Spleen (tissue), 11 donors: Measurements from ENCODE around the gene SAT2. TPM values are rescaled to one million over a fixed set of nuclear protein-coding genes. Genes with fewer than 3 reads are reported as not detected.
"Not testable (repeated sequence)": the region's sequence is repeated elsewhere in the genome, so short reads cannot be mapped to it uniquely, and the experiment has no call there.

Experiments
- DNase-seq: peaks from one replicate; pipeline ENCODE4 v3.0.0-alpha.2; 2020
- H3K27ac ChIP-seq, 8 donors: fragments of 200-600 bp; sonication (generic) in 7 of 8; 1 replicate in 4 of 8; 2 replicates in 4 of 8; pipeline versions ENCODE4 v1.5.0 to v1.8.0; 2016 to 2021; ENCODE audit warnings: inconsistent platforms in 4 of 8, mild to moderate bottlenecking in 4 of 8, moderate library complexity in 1 of 8
- H3K27me3 ChIP-seq, 7 donors: fragments of 200-600 bp; sonication (generic) in 6 of 7; replicated peaks in 1 of 7; 1 replicate in 4 of 7; 2 replicates in 3 of 7; pipeline versions ENCODE4 v1.5.0 to v1.8.0; 2016 to 2021; ENCODE audit warnings: inconsistent platforms in 3 of 7, mild to moderate bottlenecking in 1 of 7
- H3K36me3 ChIP-seq, 6 donors: fragments of 200-600 bp; sonication (generic) in 5 of 6; 1 replicate in 4 of 6; 2 replicates in 2 of 6; pipeline versions ENCODE4 v1.5.0 to v1.8.0; 2016 to 2021; ENCODE audit warnings: inconsistent platforms in 2 of 6
- H3K4me1 ChIP-seq, 6 donors: fragments of 200-600 bp; sonication (generic) in 5 of 6; 1 replicate in 3 of 6; 2 replicates in 3 of 6; pipeline versions ENCODE4 v1.5.0 to v1.8.0; 2016 to 2021; ENCODE audit warnings: inconsistent platforms in 3 of 6
- H3K4me3 ChIP-seq, 8 donors: fragments of 200-600 bp; sonication (generic) in 7 of 8; 1 replicate in 4 of 8; 2 replicates in 4 of 8; pipeline versions ENCODE4 v1.5.0 to v1.8.0; 2016 to 2021; ENCODE audit warnings: inconsistent platforms in 4 of 8, mild to moderate bottlenecking in 4 of 8, moderate library complexity in 2 of 8
- H3K9me3 ChIP-seq, 8 donors: fragments of 200-600 bp; sonication (generic) in 7 of 8; 1 replicate in 4 of 8; 2 replicates in 4 of 8; pipeline versions ENCODE4 v1.5.0 to v1.8.0; 2016 to 2021; ENCODE audit warnings: inconsistent platforms in 4 of 8
- CTCF ChIP-seq, 11 experiments: fragments of 200-600 bp in 7 of 11; fragments of 450-650 bp in 4 of 11; sonication (generic) in 4 of 11; IDR thresholded peaks in 8 of 11; conservative IDR thresholded peaks in 3 of 11; 1 replicate in 7 of 11; 2 replicates in 4 of 11; pipeline versions ENCODE4 v1.4.0 to v1.8.0; 2016 to 2021; ENCODE audit warnings: antibody characterized with exemption in 11 of 11, inconsistent platforms in 4 of 11, mild to moderate bottlenecking in 1 of 11
- POLR2A ChIP-seq, 3 donors: fragments of 450-650 bp; IDR thresholded peaks; one replicate each; pipeline ENCODE4 v1.5.1; 2017; ENCODE audit warnings: antibody characterized with exemption in 3 of 3, mild to moderate bottlenecking in 1 of 3
- POLR2AphosphoS5 ChIP-seq, 3 donors: sonication (generic); formaldehyde crosslinking; IDR thresholded peaks; one replicate each; pipeline ENCODE4 v1.5.1; 2017; ENCODE audit warnings: antibody characterized with exemption in 3 of 3
- WGBS, 5 donors: extraction: QIAGEN DNeasy Blood & Tissue Kit in 3 of 5; methylation state at CpG; one replicate each; pipeline versions ENCODE4 v1.1.5 to v1.1.7; 2013 to 2018; 5-methylcytosine and 5-hydroxymethylcytosine counted together
- intact Hi-C: fragments of 100-400 bp; cut with DNase I; formaldehyde crosslinking; loops from one replicate; pipeline ENCODE4 v1.15.0; 2023; ENCODE audit warnings: low total_unique reads
- polyA plus RNA-seq, 3 donors: library from polyadenylated mRNA; stranded (reverse); fragments of 200-250 nt; gene quantifications; one replicate each; pipeline ENCODE4 v1.2.1, GENCODE V29; 2013
- total RNA-seq, 7 donors: library from RNA; depleted of rRNA in 3 of 7; stranded (reverse); fragments of >200 nt in 3 of 7; fragmentation: NEBNext Ultra II Directional in 4 of 7; extraction: Animal tissue kit (Norgen Biotek cat#: 25700) in 4 of 7; gene quantifications; one replicate each; pipeline versions ENCODE4 v1.1.0 to v1.2.1, GENCODE V29; 2016 to 2021
- donor health status: healthy with polysubstance abuse.
- donor health status: DM: no; HTN: no; CAD: no; lungs with moderate emphysema.
- donor health status: DM: no; HTN: no; CAD: no.
- donor health status: Bipolar disorder and iron deficiency.
- donor health status: healthy.
- donor health status: DM: no; HTN: no; CAD: no.
- donor health status: DM: yes; HTN: yes; CAD: no.

The SAT2 gene
- total and polyA plus RNA-seq, 10 donors = 65.1 to 229 (median 90.3) TPM

- Histone ChIP-seq H3K4me3 (no peak overlapping the region), H3K27me3 (no peaks in the 10 kb centered on the region), H3K27ac (no peak overlapping the region), H3K9me3 (no peaks in the 10 kb centered on the region), H3K36me3 (peaks cover 0 to 31% (median 3%) of the 10 kb centered on the region in 6 donors), H3K4me1 (peaks cover 21 to 66% (median 37%) of the 10 kb centered on the region in 6 donors)
- 90 to 100% (median 94%) methylated on average over 1 of the region's 1 CpG for WGBS, 5 donors
- TF ChIP-seq POLR2A (IDR thresholded peaks at IDR 0.05) = no peak
- DNase-seq = no peak
- intact Hi-C loops = no loop called here
Observed at GRCh38 chr17:7612294-7612640, 15.4 kb downstream of the SAT2 start.

- intact Hi-C loops = no loop called here
- no peak for TF ChIP-seq POLR2AphosphoS5 (IDR thresholded peaks at IDR 0.05)
- H3K4me1 ChIP-seq = peaks cover 21 to 66% (median 37%) of the 10 kb centered on the region in 6 donors
- no peaks in the 10 kb centered on the region for H3K9me3 ChIP-seq
- no peaks in the 10 kb centered on the region for H3K27me3 ChIP-seq
- DNase-seq = no peak
- H3K36me3 ChIP-seq = peaks cover 0 to 34% (median 3%) of the 10 kb centered on the region in 6 donors
- WGBS, 5 donors = 69 to 76% (median 72%) methylated on average over 3 of the region's 3 CpGs
- no peak overlapping the region for H3K4me3 ChIP-seq
- H3K27ac ChIP-seq = no peak overlapping the region
Observed at GRCh38 chr17:7611635-7612293, 15.9 kb downstream of the SAT2 start.

GRCh38 chr17:7610641-7611040 is 17.0 kb downstream of the SAT2 start:
- Histone ChIP-seq H3K4me1 (peaks cover 21 to 63% (median 37%) of the 10 kb centered on the region in 6 donors), H3K9me3 (no peaks in the 10 kb centered on the region), H3K36me3 (peaks cover 0 to 45% (median 10%) of the 10 kb centered on the region in 6 donors), H3K4me3 (no peak overlapping the region), H3K27ac (no peak overlapping the region), H3K27me3 (no peaks in the 10 kb centered on the region)
- TF ChIP-seq CTCF (IDR thresholded peaks at IDR 0.05 in 8 of 11, conservative IDR thresholded peaks at IDR 0.05 in 3 of 11) (no peak), POLR2AphosphoS5 (IDR thresholded peaks at IDR 0.05) (no peak), POLR2A (IDR thresholded peaks at IDR 0.05) (no peak)
- DNase-seq = no peak
- 90 to 100% (median 95%) methylated on average over 2 of the region's 2 CpGs for WGBS, 5 donors
- intact Hi-C loops = no loop called here

GRCh38 chr17:7606280-7606679 is 21.3 kb downstream of the SAT2 start:
- 97 to 99% (median 97%) methylated on average over 4 of the region's 4 CpGs for WGBS, 5 donors
- intact Hi-C loops = no loop called here

GRCh38 chr17:7597561-7597960 is 30.1 kb downstream of the SAT2 start:
- intact Hi-C loops, H3K9me3 ChIP-seq, DNase-seq, H3K4me3 ChIP-seq, H3K4me1 ChIP-seq, H3K27ac ChIP-seq, H3K27me3 ChIP-seq: not testable (repeated sequence)
- H3K36me3 ChIP-seq = peaks cover 9 to 98% (median 96%) of the 10 kb centered on the region in 6 donors
- WGBS, 5 donors = 76 to 83% (median 80%) methylated on average over 5 of the region's 5 CpGs

More at GRCh38 chr17:7606280-7606679, 21.3 kb downstream of the SAT2 start:
- no peak overlapping the region for H3K27ac ChIP-seq
- H3K27me3 ChIP-seq = no peaks in the 10 kb centered on the region
- no peaks in the 10 kb centered on the region for H3K9me3 ChIP-seq
- no peak for DNase-seq
- H3K4me3 ChIP-seq = no peak overlapping the region
- peaks cover 0 to 28% (median 8%) of the 10 kb centered on the region in 6 donors for H3K4me1 ChIP-seq
- TF ChIP-seq CTCF (IDR thresholded peaks at IDR 0.05 in 8 of 11, conservative IDR thresholded peaks at IDR 0.05 in 3 of 11) (no peak), POLR2A (IDR thresholded peaks at IDR 0.05) (no peak), POLR2AphosphoS5 (IDR thresholded peaks at IDR 0.05) (no peak)
- peaks cover 4 to 83% (median 51%) of the 10 kb centered on the region in 6 donors for H3K36me3 ChIP-seq
